KOPT-K1 (cell line): ENCODE results near the gene METAP2.
"Not testable (repeated sequence)": the region's sequence is repeated elsewhere in the genome, so short reads cannot be mapped to it uniquely, and the experiment has no call there.

ENCODE experiments used
- H3K27ac ChIP-seq: fragments of 200-600 bp; sonication (generic); 2 replicates; pipeline ENCODE4 v1.5.1; 2016; ENCODE audit warnings: antibody characterized with exemption, mild to moderate bottlenecking, low read depth, low read length; ENCODE audit not compliant: poor library complexity, severe bottlenecking
- H3K36me3 ChIP-seq: fragments of 200-600 bp; sonication (generic); 2 replicates; pipeline ENCODE4 v1.5.1; 2017; ENCODE audit warnings: antibody characterized with exemption, mild to moderate bottlenecking, low read length, moderate library complexity; ENCODE audit not compliant: insufficient read depth
- H3K9me3 ChIP-seq: fragments of 200-600 bp; sonication (generic); 2 replicates; pipeline ENCODE4 v1.5.1; 2017; ENCODE audit warnings: antibody characterized with exemption, low read length, mild to moderate bottlenecking; ENCODE audit not compliant: insufficient read depth, poor library complexity, severe bottlenecking

Gene METAP2

GRCh38 chr12:95454780-95455215, 19.2 kb upstream of the METAP2 start:
- not testable (repeated sequence) for H3K36me3 ChIP-seq, H3K27ac ChIP-seq
- H3K9me3 ChIP-seq = peaks cover 36% of the 10 kb centered on the region

- H3K9me3 ChIP-seq = peaks cover 36% of the 10 kb centered on the region
- not testable (repeated sequence) for H3K27ac ChIP-seq
Measured at GRCh38 chr12:95457605-95458004, 16.3 kb upstream of the METAP2 start.

GRCh38 chr12:95458761-95459160, 15.2 kb upstream of the METAP2 start:
- H3K9me3 ChIP-seq = peaks cover 36% of the 10 kb centered on the region
- no peak overlapping the region for H3K27ac ChIP-seq
- H3K36me3 ChIP-seq = no peaks in the 10 kb centered on the region

More at GRCh38 chr12:95457605-95458004, 16.3 kb upstream of the METAP2 start:
- not testable (repeated sequence) for H3K36me3 ChIP-seq

GRCh38 chr12:95459310-95459709, 14.6 kb upstream of the METAP2 start:
- Histone ChIP-seq H3K36me3 (no peaks in the 10 kb centered on the region), H3K27ac (no peak overlapping the region), H3K9me3 (peaks cover 36% of the 10 kb centered on the region)

GRCh38 chr12:95460105-95460504, 13.8 kb upstream of the METAP2 start:
- no peaks in the 10 kb centered on the region for H3K36me3 ChIP-seq
- H3K9me3 ChIP-seq = peaks cover 36% of the 10 kb centered on the region
- H3K27ac ChIP-seq = no peak overlapping the region

GRCh38 chr12:95460896-95461295, 13.1 kb upstream of the METAP2 start:
- peaks cover 34% of the 10 kb centered on the region for H3K9me3 ChIP-seq
- H3K27ac ChIP-seq = no peak overlapping the region
- H3K36me3 ChIP-seq = no peaks in the 10 kb centered on the region

- H3K27ac ChIP-seq = no peak overlapping the region
- H3K9me3 ChIP-seq = peaks cover 24% of the 10 kb centered on the region
- no peaks in the 10 kb centered on the region for H3K36me3 ChIP-seq
Measured at GRCh38 chr12:95462081-95462480, 11.9 kb upstream of the METAP2 start.

GRCh38 chr12:95462551-95462950, 11.4 kb upstream of the METAP2 start:
- peaks cover 19% of the 10 kb centered on the region for H3K9me3 ChIP-seq
- no peak overlapping the region for H3K27ac ChIP-seq
- H3K36me3 ChIP-seq = no peaks in the 10 kb centered on the region

GRCh38 chr12:95463050-95463449, 10.9 kb upstream of the METAP2 start:
- H3K36me3 ChIP-seq = no peaks in the 10 kb centered on the region
- peaks cover 14% of the 10 kb centered on the region for H3K9me3 ChIP-seq
- H3K27ac ChIP-seq = no peak overlapping the region

- H3K9me3 ChIP-seq, H3K36me3 ChIP-seq, H3K27ac ChIP-seq: not testable (repeated sequence)
Measured at GRCh38 chr12:95463776-95464175, 10.2 kb upstream of the METAP2 start.

- no peaks in the 10 kb centered on the region for H3K36me3 ChIP-seq
- H3K27ac ChIP-seq = no peak overlapping the region
- no peaks in the 10 kb centered on the region for H3K9me3 ChIP-seq
Measured at GRCh38 chr12:95465275-95465674, 8.7 kb upstream of the METAP2 start.

GRCh38 chr12:95470300-95470699, 3.7 kb upstream of the METAP2 start:
- Histone ChIP-seq H3K36me3 (no peaks in the 10 kb centered on the region), H3K9me3 (no peaks in the 10 kb centered on the region), H3K27ac (no peak overlapping the region)

- peak overlapping the region; percentile 88 for H3K27ac ChIP-seq
- H3K36me3 ChIP-seq = peaks cover 27% of the 10 kb centered on the region
- no peaks in the 10 kb centered on the region for H3K9me3 ChIP-seq
Measured at GRCh38 chr12:95473231-95473883, 595 bp upstream of the METAP2 start.

- H3K9me3 ChIP-seq = no peaks in the 10 kb centered on the region
- H3K27ac ChIP-seq = peak overlapping the region; percentile 88
- H3K36me3 ChIP-seq = peaks cover 40% of the 10 kb centered on the region
Measured at GRCh38 chr12:95474660-95474958, 657 bp downstream of the METAP2 start.

GRCh38 chr12:95480230-95480629, 6.3 kb downstream of the METAP2 start:
- H3K36me3 ChIP-seq = peaks cover 96% of the 10 kb centered on the region
- no peaks in the 10 kb centered on the region for H3K9me3 ChIP-seq
- no peak overlapping the region for H3K27ac ChIP-seq

GRCh38 chr12:95481072-95481471, 7.1 kb downstream of the METAP2 start:
- Histone ChIP-seq H3K9me3 (no peaks in the 10 kb centered on the region), H3K27ac (no peak overlapping the region), H3K36me3 (peaks cover 99% of the 10 kb centered on the region)
